ENCODE measurements around the gene ECHDC3.

ECHDC3 gene

GRCh38 chr10:11810313-11810766 is 68.2 kb downstream of the ECHDC3 start:
- peaks cover 6% of the 10 kb centered on the region; the same call in 1 of the 2 replicates for H3K27me3 ChIP-seq (ENCODE audit: low read depth, low read length)
- H3K4me1 ChIP-seq (ENCODE audit: low read length), result no peaks in the 10 kb centered on the region
- H4K20me1 ChIP-seq (ENCODE audit: insufficient read depth, low read length), result no peaks in the 10 kb centered on the region
- H3K79me2 ChIP-seq (ENCODE audit: low read length), result no peaks in the 10 kb centered on the region
- no peak overlapping the region for H3K4me3 ChIP-seq (ENCODE audit: low read length)
- no peak overlapping the region for H2AFZ ChIP-seq (ENCODE audit: low read depth, low read length)
- no peak overlapping the region for H3K27ac ChIP-seq (ENCODE audit: low read length)
- no peaks in the 10 kb centered on the region for H3K36me3 ChIP-seq (replicated peaks; ENCODE audit: low read depth, low read length)
- H3K9ac ChIP-seq (ENCODE audit: low read length), result no peak overlapping the region
- H3K4me2 ChIP-seq (ENCODE audit: low read length), result no peak overlapping the region
- H3K9me3 ChIP-seq (ENCODE audit: insufficient read depth, low read length), result no peaks in the 10 kb centered on the region
- TF ChIP-seq CTCF (IDR thresholded peaks at IDR 0.05; ENCODE audit: low read depth, low read length), result no peak
- no peak for TF ChIP-seq EZH2phosphoT487 (IDR thresholded peaks at IDR 0.05; ENCODE audit: low read depth)

GRCh38 chr10:11810973-11811372 is 68.8 kb downstream of the ECHDC3 start:
- H3K4me1 ChIP-seq (ENCODE audit: low read length), result no peaks in the 10 kb centered on the region
- H3K36me3 ChIP-seq (replicated peaks; ENCODE audit: low read depth, low read length), result no peaks in the 10 kb centered on the region
- H3K4me3 ChIP-seq (ENCODE audit: low read length), result no peak overlapping the region
- no peak overlapping the region for H3K9ac ChIP-seq (ENCODE audit: low read length)
- TF ChIP-seq EZH2phosphoT487 (IDR thresholded peaks at IDR 0.05; ENCODE audit: low read depth) (no peak), CTCF (IDR thresholded peaks at IDR 0.05; ENCODE audit: low read depth, low read length) (no peak)
- H3K27ac ChIP-seq (ENCODE audit: low read length), result no peak overlapping the region
- no peak overlapping the region for H3K4me2 ChIP-seq (ENCODE audit: low read length)
- H3K79me2 ChIP-seq (ENCODE audit: low read length), result no peaks in the 10 kb centered on the region
- no peak overlapping the region for H2AFZ ChIP-seq (ENCODE audit: low read depth, low read length)
- H4K20me1 ChIP-seq (ENCODE audit: insufficient read depth, low read length), result no peaks in the 10 kb centered on the region
- peaks cover 6% of the 10 kb centered on the region; the same call in 1 of the 2 replicates for H3K27me3 ChIP-seq (ENCODE audit: low read depth, low read length)
- H3K9me3 ChIP-seq (ENCODE audit: insufficient read depth, low read length), result no peaks in the 10 kb centered on the region

GRCh38 chr10:11813177-11813576 is 71.0 kb downstream of the ECHDC3 start:
- no peaks in the 10 kb centered on the region for H4K20me1 ChIP-seq (ENCODE audit: insufficient read depth, low read length)
- no peaks in the 10 kb centered on the region for H3K27me3 ChIP-seq (ENCODE audit: low read depth, low read length)
- no peaks in the 10 kb centered on the region for H3K9me3 ChIP-seq (ENCODE audit: insufficient read depth, low read length)
- no peak overlapping the region for H3K4me3 ChIP-seq (ENCODE audit: low read length)
- TF ChIP-seq EZH2phosphoT487 (IDR thresholded peaks at IDR 0.05; ENCODE audit: low read depth), result no peak
- no peak for TF ChIP-seq CTCF (IDR thresholded peaks at IDR 0.05; ENCODE audit: low read depth, low read length)
- no peak overlapping the region for H3K9ac ChIP-seq (ENCODE audit: low read length)
- H2AFZ ChIP-seq (ENCODE audit: low read depth, low read length), result no peak overlapping the region
- no peaks in the 10 kb centered on the region for H3K4me1 ChIP-seq (ENCODE audit: low read length)
- no peaks in the 10 kb centered on the region for H3K36me3 ChIP-seq (replicated peaks; ENCODE audit: low read depth, low read length)
- no peak overlapping the region for H3K27ac ChIP-seq (ENCODE audit: low read length)
- H3K4me2 ChIP-seq (ENCODE audit: low read length), result no peak overlapping the region
- H3K79me2 ChIP-seq (ENCODE audit: low read length), result no peaks in the 10 kb centered on the region

Measured in OCI-LY3 (cell line).